OCI-LY1 (cell line): ENCODE measurements around the gene SCN10A.
A peak's percentile ranks its signal among the peaks of the same experiment; 100 is the strongest.

Experiments
- H2AFZ ChIP-seq: fragments of 200-600 bp; sonication (generic), shearing (Covaris generic); 2 replicates; pipeline ENCODE4 v1.6.0; 2014; ENCODE audit warnings: antibody characterized with exemption, mild to moderate bottlenecking, low read length
- H3F3A ChIP-seq: fragments of 200-600 bp; sonication (generic), shearing (Covaris generic); 2 replicates; pipeline ENCODE4 v1.6.0; 2014; ENCODE audit warnings: mild to moderate bottlenecking, antibody characterized with exemption, low read length, moderate library complexity; ENCODE audit not compliant: insufficient read depth
- H3K27ac ChIP-seq: fragments of 200-600 bp; sonication (generic); 2 replicates; pipeline ENCODE4 v1.5.1; 2014; ENCODE audit warnings: low read length, mixed run types, mild to moderate bottlenecking, low read depth; ENCODE audit not compliant: poor library complexity, severe bottlenecking
- H3K27me3 ChIP-seq: fragments of 200-600 bp; sonication (generic); 2 replicates; pipeline ENCODE4 v1.6.0; 2014; ENCODE audit warnings: antibody characterized with exemption, mild to moderate bottlenecking, low read length, moderate library complexity; ENCODE audit not compliant: insufficient read depth
- H3K36me3 ChIP-seq: fragments of 200-600 bp; sonication (generic); 2 replicates; pipeline ENCODE4 v1.6.1; 2014; ENCODE audit warnings: mild to moderate bottlenecking, antibody characterized with exemption, low read length, moderate library complexity, mixed read lengths; ENCODE audit not compliant: insufficient read depth
- H3K4me1 ChIP-seq: fragments of 200-600 bp; sonication (generic); 2 replicates; pipeline ENCODE4 v1.5.1; 2014; ENCODE audit warnings: mild to moderate bottlenecking, low read length, moderate library complexity; ENCODE audit not compliant: insufficient read depth, severe bottlenecking
- H3K4me2 ChIP-seq: fragments of 200-600 bp; sonication (generic), shearing (Covaris generic); 2 replicates; pipeline ENCODE4 v1.6.1; 2014; ENCODE audit warnings: low read length
- H3K4me3 ChIP-seq: fragments of 200-600 bp; sonication (generic); 2 replicates; pipeline ENCODE4 v1.5.1; 2014; ENCODE audit warnings: low read length, low read depth, mild to moderate bottlenecking, mixed read lengths; ENCODE audit not compliant: poor library complexity, severe bottlenecking
- H3K79me2 ChIP-seq: fragments of 200-600 bp; shearing (Covaris generic); 2 replicates; pipeline ENCODE4 v1.6.1; 2016; ENCODE audit warnings: mixed run types, low read length, mixed read lengths; ENCODE audit not compliant: insufficient read depth
- H3K9ac ChIP-seq: fragments of 200-600 bp; sonication (generic), shearing (Covaris generic); 2 replicates; pipeline ENCODE4 v1.6.1; 2014; ENCODE audit warnings: mild to moderate bottlenecking, low read length, mixed read lengths
- H3K9me2 ChIP-seq: fragments of 200-600 bp; sonication (generic), shearing (Covaris generic); 2 replicates; pipeline ENCODE4 v1.6.1; 2014; ENCODE audit warnings: low read depth, mild to moderate bottlenecking, low read length, mixed read lengths
- H3K9me3 ChIP-seq: fragments of 200-600 bp; shearing (Covaris generic); 2 replicates; pipeline ENCODE4 v1.6.1; 2014; ENCODE audit warnings: low read length, mixed read lengths
- H4K20me1 ChIP-seq: fragments of 200-600 bp; sonication (generic), shearing (Covaris generic); 2 replicates; pipeline ENCODE4 v1.6.0; 2016; ENCODE audit warnings: mild to moderate bottlenecking, low read length; ENCODE audit not compliant: insufficient read depth
- EZH2 ChIP-seq: fragments of 200-600 bp; sonication (generic), shearing (Covaris generic); IDR thresholded peaks from 2 replicates; pipeline ENCODE4 v1.8.0; 2017; ENCODE audit warnings: borderline replicate concordance, mixed run types, mild to moderate bottlenecking, antibody characterized with exemption, low read length, moderate library complexity, mixed read lengths
- TF ChIP-seq, protein P1 (sequence below): fragments of 200-600 bp; sonication (generic), shearing (Covaris generic); IDR thresholded peaks from 2 replicates; pipeline ENCODE4 v1.5.1; 2017; ENCODE audit warnings: mild to moderate bottlenecking, antibody characterized with exemption, low read length, moderate library complexity, mixed read lengths

The SCN10A gene

DNA sequence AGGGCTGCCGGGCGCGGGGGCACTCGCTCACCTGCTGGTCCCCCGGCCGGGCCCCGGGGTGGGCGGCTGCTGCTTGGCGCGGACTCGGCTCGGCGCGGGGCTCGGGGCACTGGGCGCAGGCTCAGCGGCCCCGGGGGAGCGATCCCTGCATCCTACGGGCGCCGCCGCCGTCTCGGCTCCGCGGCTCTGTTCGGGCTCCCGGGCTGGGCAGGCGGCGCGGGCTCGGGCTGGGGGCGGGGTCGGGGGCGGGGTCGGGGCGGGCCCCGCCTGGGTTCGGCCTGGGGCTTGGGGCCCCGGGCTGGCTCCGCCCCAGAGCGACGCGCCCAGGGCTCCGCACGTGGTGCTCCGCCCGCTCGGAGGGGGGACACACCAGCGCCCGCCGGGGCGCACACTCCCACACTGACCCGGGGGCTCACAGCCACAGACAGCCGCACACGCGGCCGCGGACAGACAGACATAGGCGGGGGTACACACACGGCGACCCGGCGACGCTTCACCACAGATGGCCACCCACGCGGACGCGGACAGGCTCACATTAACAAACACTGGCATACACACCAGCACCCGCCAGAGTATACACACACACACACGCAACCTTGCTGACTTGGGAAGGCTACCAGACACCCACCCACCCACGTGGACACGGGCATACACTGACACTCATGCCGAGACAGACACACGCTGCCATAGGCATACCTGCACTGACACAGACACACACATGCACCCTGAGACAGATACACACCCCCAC lies 166.3 kb downstream of the SCN10A start, which contains the start of gene SCN5A:
SCN5A (minus strand) TSS at position 188 of the 748 bp plus-strand sequence. CDS start 16,380 bp downstream, outside the sequence.
- Histone ChIP-seq H3K9me3 (no peaks in the 10 kb centered on the region), H2AFZ (no peak within 1 kb of the TSS), H4K20me1 (no peaks in the 10 kb centered on the region), H3K9ac (peak within 1 kb of the TSS; percentile 42; the same call in 1 of the 2 replicates), H3K36me3 (no peaks in the 10 kb centered on the region), H3K27me3 (no peaks in the 10 kb centered on the region), H3K27ac (no peak within 1 kb of the TSS), H3K4me1 (peaks cover 9% of the 10 kb centered on the region), H3K4me3 (peak within 1 kb of the TSS; percentile 56), H3K9me2 (no peaks in the 10 kb centered on the region), H3K4me2 (peak within 1 kb of the TSS; percentile 76), H3F3A (no peaks in the 10 kb centered on the region), H3K79me2 (no peaks in the 10 kb centered on the region)
- TF ChIP-seq EZH2, result no peak
- TF ChIP-seq, protein P1, sequence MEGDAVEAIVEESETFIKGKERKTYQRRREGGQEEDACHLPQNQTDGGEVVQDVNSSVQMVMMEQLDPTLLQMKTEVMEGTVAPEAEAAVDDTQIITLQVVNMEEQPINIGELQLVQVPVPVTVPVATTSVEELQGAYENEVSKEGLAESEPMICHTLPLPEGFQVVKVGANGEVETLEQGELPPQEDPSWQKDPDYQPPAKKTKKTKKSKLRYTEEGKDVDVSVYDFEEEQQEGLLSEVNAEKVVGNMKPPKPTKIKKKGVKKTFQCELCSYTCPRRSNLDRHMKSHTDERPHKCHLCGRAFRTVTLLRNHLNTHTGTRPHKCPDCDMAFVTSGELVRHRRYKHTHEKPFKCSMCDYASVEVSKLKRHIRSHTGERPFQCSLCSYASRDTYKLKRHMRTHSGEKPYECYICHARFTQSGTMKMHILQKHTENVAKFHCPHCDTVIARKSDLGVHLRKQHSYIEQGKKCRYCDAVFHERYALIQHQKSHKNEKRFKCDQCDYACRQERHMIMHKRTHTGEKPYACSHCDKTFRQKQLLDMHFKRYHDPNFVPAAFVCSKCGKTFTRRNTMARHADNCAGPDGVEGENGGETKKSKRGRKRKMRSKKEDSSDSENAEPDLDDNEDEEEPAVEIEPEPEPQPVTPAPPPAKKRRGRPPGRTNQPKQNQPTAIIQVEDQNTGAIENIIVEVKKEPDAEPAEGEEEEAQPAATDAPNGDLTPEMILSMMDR, result no peak

GRCh38 chr3:38648659-38649499 lies 167.1 kb downstream of the SCN10A start:
- Histone ChIP-seq H3K79me2 (no peaks in the 10 kb centered on the region), H2AFZ (no peak overlapping the region), H3K27me3 (no peaks in the 10 kb centered on the region), H3F3A (no peaks in the 10 kb centered on the region), H3K36me3 (no peaks in the 10 kb centered on the region), H4K20me1 (no peaks in the 10 kb centered on the region), H3K4me1 (peaks cover 9% of the 10 kb centered on the region), H3K9ac (peak overlapping the region; percentile 42; the same call in 1 of the 2 replicates), H3K9me3 (no peaks in the 10 kb centered on the region), H3K9me2 (no peaks in the 10 kb centered on the region), H3K4me3 (peak overlapping the region; percentile 56), H3K27ac (no peak overlapping the region), H3K4me2 (peak overlapping the region; percentile 76)
- TF ChIP-seq, protein P1, result no peak

GRCh38 chr3:38648024-38648658 lies 167.9 kb downstream of the SCN10A start:
- no peaks in the 10 kb centered on the region for H3F3A ChIP-seq
- H3K27ac ChIP-seq, result no peak overlapping the region
- H3K79me2 ChIP-seq, result no peaks in the 10 kb centered on the region
- H3K27me3 ChIP-seq, result no peaks in the 10 kb centered on the region
- no peaks in the 10 kb centered on the region for H3K9me3 ChIP-seq
- H3K4me2 ChIP-seq, result no peak overlapping the region
- no peaks in the 10 kb centered on the region for H3K36me3 ChIP-seq
- peaks cover 9% of the 10 kb centered on the region for H3K4me1 ChIP-seq
- TF ChIP-seq, protein P1, result no peak
- TF ChIP-seq EZH2, result no peak
- H2AFZ ChIP-seq, result no peak overlapping the region
- H3K4me3 ChIP-seq, result no peak overlapping the region
- no peaks in the 10 kb centered on the region for H4K20me1 ChIP-seq
- no peak overlapping the region for H3K9ac ChIP-seq
- H3K9me2 ChIP-seq, result no peaks in the 10 kb centered on the region
